AG04450 (cell line): Measurements from ENCODE around the gene RIMBP2. TPM values are rescaled to one million over a fixed set of nuclear protein-coding genes. Genes with fewer than 3 reads are reported as not detected.

Source experiments
- CTCF ChIA-PET: fragments of 300-600, 350-600 bp; formaldehyde crosslinking; extraction: SDS; loops from one replicate; lab custom pipeline; 2022; ENCODE audit warnings: antibody characterized with exemption, inconsistent platforms; lab: Charles Lee
- POLR2A ChIA-PET: fragments of 350-600 bp; formaldehyde crosslinking; extraction: SDS; loops from one replicate; lab custom pipeline; 2021; ENCODE audit warnings: antibody characterized with exemption, inconsistent platforms; lab: Yijun Ruan, JAX
- DNase-seq: peaks from one replicate; pipeline ENCODE4 v3.0.0-alpha.2; 2011; ENCODE audit warnings: low read depth, low spot score
- H3K27ac ChIP-seq: one replicate; pipeline ENCODE4 v1.5.1; 2012; ENCODE audit warnings: low read depth, low read length, control low read depth
- H3K27me3 ChIP-seq: one replicate; pipeline ENCODE4 v1.6.0; 2012; ENCODE audit warnings: low read length; ENCODE audit not compliant: control insufficient read depth, insufficient read depth
- H3K4me3 ChIP-seq: 2 replicates; pipeline ENCODE4 v1.5.1; 2011; ENCODE audit warnings: mild to moderate bottlenecking, low read depth, low read length, control low read depth
- H3K9me3 ChIP-seq: 2 replicates; pipeline ENCODE4 v1.5.1; 2012; ENCODE audit warnings: low read length; ENCODE audit not compliant: control insufficient read depth, insufficient read depth
- polyA plus RNA-seq: library from polyadenylated mRNA; depleted of rRNA; stranded (reverse); fragments of >200 nt; gene quantifications from 2 replicates; pipeline ENCODE4 v1.2.3, GENCODE V29; 2011; rRNA removed
- TF ChIP-seq, protein P1 (sequence below): IDR thresholded peaks from 2 replicates; pipeline ENCODE4 v1.5.1; 2011; ENCODE audit warnings: low read depth, low read length, control low read depth, inconsistent platforms

Gene RIMBP2
- polyA plus RNA-seq, 1 experiment: not detected

GRCh38 chr12:130353081-130353480, 363.0 kb downstream of the RIMBP2 start:
- CTCF ChIA-PET: no interaction called here

DNA sequence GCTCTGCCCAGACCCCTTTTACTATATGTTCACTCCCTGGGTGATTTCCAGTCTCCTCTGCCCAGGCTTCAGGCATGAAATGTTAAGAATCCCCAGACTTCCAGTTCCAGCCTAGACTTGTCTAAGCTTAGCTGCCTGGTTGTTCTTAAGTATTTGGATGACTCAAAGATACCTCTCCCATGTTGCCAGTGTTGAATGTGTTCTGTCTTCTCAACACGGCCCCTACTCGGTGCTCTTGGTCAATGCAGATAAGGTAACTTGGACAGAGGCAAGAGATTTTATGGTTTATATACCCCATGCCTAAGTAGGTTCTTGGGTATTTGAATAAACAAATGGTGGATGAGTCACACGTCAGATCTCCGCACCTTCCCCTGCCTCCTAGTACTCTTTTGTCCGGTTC, 364.8 kb downstream of the RIMBP2 start:
- POLR2A ChIA-PET: no interaction called here
- H3K4me3 ChIP-seq: no peak overlapping the region
- no peak overlapping the region for H3K27ac ChIP-seq
- H3K9me3 ChIP-seq: peaks cover 25% of the 10 kb centered on the region
- no peaks in the 10 kb centered on the region for H3K27me3 ChIP-seq
- CTCF ChIA-PET: no interaction called here
- no peak for DNase-seq
- TF ChIP-seq, protein P1, sequence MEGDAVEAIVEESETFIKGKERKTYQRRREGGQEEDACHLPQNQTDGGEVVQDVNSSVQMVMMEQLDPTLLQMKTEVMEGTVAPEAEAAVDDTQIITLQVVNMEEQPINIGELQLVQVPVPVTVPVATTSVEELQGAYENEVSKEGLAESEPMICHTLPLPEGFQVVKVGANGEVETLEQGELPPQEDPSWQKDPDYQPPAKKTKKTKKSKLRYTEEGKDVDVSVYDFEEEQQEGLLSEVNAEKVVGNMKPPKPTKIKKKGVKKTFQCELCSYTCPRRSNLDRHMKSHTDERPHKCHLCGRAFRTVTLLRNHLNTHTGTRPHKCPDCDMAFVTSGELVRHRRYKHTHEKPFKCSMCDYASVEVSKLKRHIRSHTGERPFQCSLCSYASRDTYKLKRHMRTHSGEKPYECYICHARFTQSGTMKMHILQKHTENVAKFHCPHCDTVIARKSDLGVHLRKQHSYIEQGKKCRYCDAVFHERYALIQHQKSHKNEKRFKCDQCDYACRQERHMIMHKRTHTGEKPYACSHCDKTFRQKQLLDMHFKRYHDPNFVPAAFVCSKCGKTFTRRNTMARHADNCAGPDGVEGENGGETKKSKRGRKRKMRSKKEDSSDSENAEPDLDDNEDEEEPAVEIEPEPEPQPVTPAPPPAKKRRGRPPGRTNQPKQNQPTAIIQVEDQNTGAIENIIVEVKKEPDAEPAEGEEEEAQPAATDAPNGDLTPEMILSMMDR: no peak

More at GRCh38 chr12:130353081-130353480, 363.0 kb downstream of the RIMBP2 start:
- Histone ChIP-seq H3K4me3 (no peak overlapping the region), H3K27ac (no peak overlapping the region), H3K9me3 (peaks cover 26% of the 10 kb centered on the region), H3K27me3 (no peaks in the 10 kb centered on the region)
- DNase-seq: no peak
- TF ChIP-seq, protein P1: no peak
- POLR2A ChIA-PET: no interaction called here

- no peak overlapping the region for H3K27ac ChIP-seq
- H3K27me3 ChIP-seq: no peaks in the 10 kb centered on the region
- H3K4me3 ChIP-seq: no peak overlapping the region
- TF ChIP-seq, protein P1: no peak
- H3K9me3 ChIP-seq: peaks cover 25% of the 10 kb centered on the region
- ChIA-PET POLR2A (no interaction called here), CTCF (no interaction called here)
- no peak for DNase-seq
Observed at GRCh38 chr12:130350715-130351114, 365.4 kb downstream of the RIMBP2 start.

DNA sequence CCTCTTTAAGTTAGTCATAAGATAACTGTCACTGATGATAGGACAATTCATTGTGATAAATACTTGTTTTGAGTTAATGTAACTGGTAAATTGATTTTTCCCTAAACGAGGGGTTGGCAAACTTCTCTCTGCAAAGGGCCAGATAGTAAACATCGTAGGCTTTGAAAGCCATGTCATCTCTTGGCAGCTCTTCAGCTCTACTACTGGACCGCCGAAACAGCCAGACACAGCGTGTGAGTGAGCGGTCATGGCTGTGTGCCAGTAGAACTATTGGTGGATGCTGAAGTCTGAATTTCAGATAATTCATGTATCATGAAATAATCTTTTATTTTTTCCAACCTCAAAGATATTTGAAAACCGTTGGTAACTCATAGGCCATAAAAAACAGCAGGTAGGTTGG, 368.5 kb downstream of the RIMBP2 start:
- Histone ChIP-seq H3K9me3 (peaks cover 19% of the 10 kb centered on the region), H3K27me3 (no peaks in the 10 kb centered on the region), H3K4me3 (no peak overlapping the region), H3K27ac (no peak overlapping the region)
- no peak for DNase-seq
- ChIA-PET POLR2A (no interaction called here), CTCF (no interaction called here)
- TF ChIP-seq, protein P1: no peak

Other genes with a start within 250 kb of the RIMBP2 start
- 32.4 and 42.8 TPM in 2 replicates for gene STX2, start 123.0 kb upstream of the RIMBP2 start, polyA plus RNA-seq
- 1,253 and 1,434 TPM in 2 replicates for gene RAN, start 155.8 kb upstream of the RIMBP2 start, polyA plus RNA-seq
- 0.05 TPM in 1 of 2 replicates, not detected in the other for gene ADGRD1, start 237.6 kb upstream of the RIMBP2 start, polyA plus RNA-seq